ENCODE measurements around the gene SLC7A14.
"Not testable (repeated sequence)": the region's sequence is repeated elsewhere in the genome, so short reads cannot be mapped to it uniquely, and the experiment has no call there.

SLC7A14 gene

GRCh38 chr3:170589113-170589512, 3.2 kb upstream of the SLC7A14 start:
- peak; percentile 49 for DNase-seq

DNA sequence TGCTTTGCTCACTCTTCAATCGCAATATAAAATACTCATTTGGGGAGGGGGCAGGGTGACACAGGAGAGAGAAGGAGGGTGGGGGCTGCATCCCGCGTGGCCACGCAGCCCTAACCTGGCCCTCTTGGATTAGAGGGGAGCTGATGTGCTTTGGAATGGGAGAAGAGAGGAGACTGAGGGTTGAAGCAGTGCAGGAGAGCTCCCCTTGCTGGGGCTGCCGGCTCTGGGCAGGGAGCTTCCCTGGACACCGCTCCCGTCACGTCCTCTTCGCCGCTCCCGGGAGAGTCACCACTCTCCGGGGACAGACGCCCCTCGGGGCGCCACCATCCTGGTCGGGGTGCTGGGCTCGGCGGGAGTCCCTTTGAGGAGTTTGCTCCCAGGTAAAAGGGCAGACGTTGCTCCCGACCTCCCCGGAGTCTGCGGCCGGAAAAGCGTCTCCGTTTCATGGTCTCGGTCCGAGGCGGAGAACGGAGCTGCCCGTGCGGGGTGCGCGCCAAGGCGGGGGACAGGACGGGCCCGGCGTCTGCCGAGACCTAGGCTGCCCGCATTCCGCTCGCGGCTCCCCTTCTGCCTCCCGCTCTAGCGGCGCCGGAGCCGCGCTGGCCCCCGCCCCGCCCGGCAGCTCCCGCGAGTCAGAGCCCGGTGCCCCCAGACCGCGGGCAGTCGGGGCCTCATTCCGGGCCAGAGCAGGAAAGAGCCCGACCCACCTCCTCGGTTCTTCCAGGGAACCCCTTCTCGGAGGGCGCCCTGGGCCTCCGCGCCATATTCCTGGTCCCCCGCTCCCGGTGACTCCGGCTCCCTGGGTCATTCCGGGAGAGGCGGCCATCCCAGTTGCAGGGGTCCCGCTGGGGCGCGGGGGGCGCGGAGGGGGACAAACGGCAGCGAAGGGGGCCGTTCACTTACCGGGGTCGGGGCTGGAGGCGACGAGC, 603 bp downstream of the SLC7A14 start:
- no peak for DNase-seq

DNA sequence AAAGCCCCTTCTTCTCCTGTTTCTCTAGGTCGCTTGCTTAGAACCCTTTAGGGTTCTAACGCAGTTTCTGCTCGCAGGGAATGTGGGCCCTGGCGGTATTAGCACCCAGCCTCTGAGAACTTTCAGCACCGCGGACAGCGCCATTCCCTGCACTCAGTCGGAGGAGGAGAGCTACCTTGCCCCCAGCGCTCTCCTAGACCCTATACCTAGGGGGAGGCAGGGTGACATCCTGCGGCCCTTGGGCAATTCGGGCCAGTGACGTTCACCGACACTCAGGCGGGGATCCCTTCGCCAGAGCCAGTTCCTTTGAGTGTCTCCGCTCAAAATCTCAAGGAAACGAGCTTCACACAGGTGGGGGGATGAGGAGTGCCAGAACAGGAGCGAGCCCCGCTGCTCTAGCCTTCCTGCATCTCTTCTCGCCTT, 1.3 kb downstream of the SLC7A14 start:
- DNase-seq: no peak

- no peak for DNase-seq
Measured at GRCh38 chr3:170579646-170580045, 6.2 kb downstream of the SLC7A14 start.

GRCh38 chr3:170572665-170573253, 13.1 kb downstream of the SLC7A14 start:
- no peak for DNase-seq

GRCh38 chr3:170567598-170567997, 18.3 kb downstream of the SLC7A14 start:
- DNase-seq: not testable (repeated sequence)

GRCh38 chr3:170566413-170566812, 19.5 kb downstream of the SLC7A14 start:
- no peak for DNase-seq

GRCh38 chr3:170565495-170565894, 20.4 kb downstream of the SLC7A14 start:
- no peak for DNase-seq

DNA sequence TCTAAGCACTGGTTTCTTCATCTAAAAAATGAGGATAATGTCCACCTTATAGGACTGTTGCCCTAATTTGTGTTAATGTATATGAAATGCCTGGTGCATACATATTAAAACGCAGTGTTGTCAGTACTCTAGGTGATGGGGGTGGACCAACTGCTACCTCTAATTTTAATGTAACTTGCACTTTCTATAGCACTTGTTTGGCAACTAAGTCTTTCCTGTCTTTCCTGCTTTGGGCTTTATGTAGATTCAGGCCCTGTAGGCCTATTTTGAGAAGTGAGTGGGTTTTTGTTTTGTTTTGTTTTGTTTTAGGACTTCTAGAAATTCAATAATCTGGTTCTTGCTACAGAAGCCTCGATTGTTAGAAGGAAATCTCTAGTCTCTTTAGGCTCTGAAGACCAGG, 21.2 kb downstream of the SLC7A14 start:
- no peak for DNase-seq

DNA sequence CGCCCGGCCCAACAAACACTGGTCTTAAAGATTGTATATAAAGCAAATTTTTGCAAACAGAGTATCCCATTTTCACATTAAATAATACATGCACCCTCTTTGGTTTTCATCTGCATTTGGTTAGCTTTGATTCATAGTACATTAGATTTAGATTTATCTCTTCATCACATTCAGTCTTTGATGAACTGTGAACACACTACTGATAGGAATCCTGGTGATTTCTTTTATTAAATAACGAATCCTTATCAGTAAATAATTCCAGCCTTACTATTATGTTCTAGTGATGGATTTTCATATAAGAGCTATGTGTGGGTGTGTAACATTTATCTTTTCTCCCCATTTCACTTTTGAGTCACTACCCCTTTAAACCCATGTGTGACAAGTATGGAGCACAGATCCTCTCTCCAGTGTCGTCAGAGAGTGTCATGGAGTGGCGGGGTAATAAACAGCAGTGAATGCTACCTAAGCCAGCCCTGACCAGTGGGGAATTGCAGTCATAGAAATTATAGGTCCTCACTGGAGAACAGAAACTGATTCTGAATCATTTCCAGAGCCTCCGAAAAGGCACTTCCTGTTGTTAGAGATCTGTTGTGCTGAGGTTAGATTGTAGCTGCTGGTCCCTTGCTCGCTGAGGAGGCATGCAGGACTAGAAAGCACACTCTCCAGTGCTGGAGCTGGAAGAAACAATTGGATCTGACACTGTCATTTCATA, 22.0 kb downstream of the SLC7A14 start:
- no peak for DNase-seq

DNA sequence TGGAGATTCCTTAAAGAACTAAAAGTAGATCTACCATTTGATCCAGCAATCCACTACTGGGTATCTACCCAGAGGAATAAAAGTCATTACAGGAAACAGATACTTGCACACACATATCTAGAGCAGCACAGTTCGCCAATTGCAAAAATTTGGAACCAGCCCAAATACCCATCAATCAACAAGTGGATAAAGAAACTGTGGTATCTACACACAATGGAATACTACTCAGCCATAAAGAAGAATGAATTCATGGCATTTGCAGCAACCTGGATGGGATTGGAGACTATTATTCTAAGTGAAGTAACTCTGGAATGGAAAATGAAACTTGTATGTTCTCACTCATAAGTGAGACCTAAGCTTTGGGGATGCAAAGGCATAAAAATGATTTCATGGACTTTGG, 23.8 kb downstream of the SLC7A14 start:
- no peak for DNase-seq

DNA sequence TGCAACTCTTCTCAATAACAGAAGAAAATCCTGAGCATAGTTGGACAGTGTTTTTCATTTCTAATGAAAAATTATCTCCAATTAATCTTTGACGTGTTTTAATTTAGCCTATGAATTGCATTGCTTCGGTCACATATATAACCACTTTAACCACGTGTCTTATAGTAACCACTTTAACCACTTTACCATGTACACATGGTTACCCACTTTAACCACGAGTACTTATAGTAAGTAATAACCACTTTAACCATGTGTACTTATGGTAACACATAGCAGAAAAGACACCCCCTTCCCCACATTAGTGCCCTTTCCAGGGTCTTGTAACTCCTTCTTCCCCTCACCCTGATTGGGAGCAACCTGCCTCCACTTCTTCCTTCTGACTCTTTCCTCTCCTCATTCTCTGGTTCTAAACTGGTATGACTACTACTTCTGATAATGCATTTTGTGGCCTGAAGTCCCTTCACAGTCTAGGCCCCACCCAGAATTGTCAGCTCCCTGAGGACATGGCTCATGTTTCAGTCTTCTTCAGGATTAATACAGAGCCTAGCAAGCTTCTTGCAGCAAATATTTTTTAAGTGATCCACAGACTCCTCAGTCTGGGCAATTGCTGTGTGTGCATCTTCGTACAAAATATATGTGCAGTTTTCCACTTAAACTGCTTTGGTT, 25.0 kb downstream of the SLC7A14 start:
- DNase-seq: no peak

DNA sequence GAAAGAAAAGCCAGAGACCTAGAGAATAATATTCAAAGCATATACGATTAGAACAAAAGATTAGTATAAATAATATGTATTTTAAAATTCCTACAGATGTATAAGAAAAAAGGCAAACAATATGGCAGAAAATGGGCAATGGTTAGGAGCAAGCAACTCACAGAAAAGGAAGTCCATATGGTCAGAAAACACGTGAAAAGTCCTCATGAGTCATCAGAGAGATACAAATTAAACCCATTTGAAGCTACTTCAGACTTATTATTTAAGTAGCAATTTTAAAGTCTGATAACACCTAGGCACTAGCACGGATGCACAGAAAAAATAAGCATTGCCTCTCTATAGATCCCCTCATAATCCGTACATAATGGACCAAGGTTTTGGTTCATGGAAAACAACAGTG, 25.6 kb downstream of the SLC7A14 start:
- no peak for DNase-seq

GRCh38 chr3:170558427-170558826, 27.4 kb downstream of the SLC7A14 start:
- DNase-seq: no peak

DNA sequence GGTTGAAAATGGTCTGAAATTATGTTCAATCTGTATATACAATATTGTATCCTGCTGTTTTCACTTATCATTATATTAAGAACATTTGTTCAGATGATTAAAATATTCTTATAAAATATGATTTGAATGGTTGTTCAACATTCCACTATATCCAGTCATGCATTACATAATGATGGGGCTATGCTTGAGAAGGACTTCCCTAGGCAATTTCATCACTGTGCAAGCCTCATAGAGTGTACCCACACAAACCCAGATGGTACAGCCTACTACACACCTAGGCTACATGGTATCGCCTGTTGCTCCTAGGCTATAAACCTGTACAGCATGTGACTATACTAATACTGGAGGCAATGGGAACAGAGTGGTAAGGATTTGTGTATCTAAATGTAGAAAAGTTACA, 30.5 kb downstream of the SLC7A14 start:
- no peak for DNase-seq

DNA sequence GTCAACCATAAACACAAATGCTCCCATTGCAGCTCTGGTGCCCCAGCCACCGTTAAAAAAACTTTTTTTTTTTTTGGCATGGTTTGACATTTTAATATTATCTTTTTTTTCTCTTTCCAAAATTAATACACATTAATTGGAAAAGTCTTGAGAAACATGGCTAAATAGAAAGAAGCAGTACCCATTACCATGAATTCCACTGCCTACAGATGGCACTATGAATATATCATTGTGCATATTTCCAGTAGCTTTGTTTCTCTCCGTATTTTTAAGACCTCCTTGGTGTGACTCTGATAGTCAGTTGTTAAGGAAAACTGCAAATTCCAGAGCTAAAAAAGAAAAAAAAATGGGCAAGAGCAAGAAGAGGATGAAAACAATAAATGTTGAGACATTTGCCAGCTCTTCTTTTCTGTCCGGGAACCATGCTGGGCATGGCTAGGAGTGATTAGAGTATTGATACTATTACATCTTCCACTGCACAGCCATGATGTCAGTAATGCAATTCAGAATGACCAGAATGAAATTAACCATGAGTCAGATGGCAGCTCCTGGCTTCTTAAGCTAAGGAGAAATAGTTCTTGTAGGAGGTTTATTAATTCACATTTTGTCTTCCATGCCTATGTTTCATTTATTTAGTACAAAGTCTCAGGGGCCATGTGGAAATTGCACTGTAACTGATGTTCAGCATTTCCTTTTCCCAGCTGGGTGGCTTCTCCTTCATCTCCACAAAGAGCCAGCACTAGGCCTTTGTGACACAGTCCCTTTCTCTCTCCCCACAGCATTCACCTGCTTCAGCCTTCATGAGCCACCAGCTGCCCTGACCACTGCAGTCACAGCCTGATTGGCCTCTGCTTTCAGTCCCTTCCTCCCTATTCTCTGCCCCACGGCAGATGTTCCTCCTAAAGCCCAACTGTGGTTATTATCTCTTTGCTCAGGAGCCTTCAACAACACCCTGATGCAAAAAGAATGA, 31.8 kb downstream of the SLC7A14 start:
- no peak for DNase-seq

- no peak for DNase-seq
Measured at GRCh38 chr3:170551252-170551651, 34.6 kb downstream of the SLC7A14 start.

DNA sequence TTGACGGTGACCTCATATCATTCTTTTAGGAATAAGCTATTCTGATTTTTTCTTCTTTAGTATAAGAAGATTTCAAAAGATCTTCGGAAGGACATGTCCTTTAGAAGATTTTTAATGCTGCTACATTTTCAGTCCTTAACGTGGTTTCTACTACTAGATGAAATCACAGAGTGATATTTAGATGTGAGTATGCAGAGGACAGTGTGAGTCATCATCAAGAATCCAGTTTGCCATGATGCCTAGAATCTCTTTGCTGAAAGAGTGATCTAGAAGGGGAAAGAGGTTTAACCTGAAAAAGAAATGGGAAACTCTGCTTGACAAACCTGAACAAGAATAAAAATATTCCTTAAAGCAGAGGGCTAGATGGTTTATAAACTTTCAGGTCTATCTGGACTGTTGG, 43.2 kb downstream of the SLC7A14 start:
- DNase-seq: no peak

- no peak for DNase-seq
Measured at GRCh38 chr3:170539897-170540296, 46.0 kb downstream of the SLC7A14 start.

GRCh38 chr3:170536712-170537111, 49.2 kb downstream of the SLC7A14 start:
- no peak for DNase-seq

- DNase-seq: no peak
Measured at GRCh38 chr3:170534227-170534626, 51.6 kb downstream of the SLC7A14 start.

DNA sequence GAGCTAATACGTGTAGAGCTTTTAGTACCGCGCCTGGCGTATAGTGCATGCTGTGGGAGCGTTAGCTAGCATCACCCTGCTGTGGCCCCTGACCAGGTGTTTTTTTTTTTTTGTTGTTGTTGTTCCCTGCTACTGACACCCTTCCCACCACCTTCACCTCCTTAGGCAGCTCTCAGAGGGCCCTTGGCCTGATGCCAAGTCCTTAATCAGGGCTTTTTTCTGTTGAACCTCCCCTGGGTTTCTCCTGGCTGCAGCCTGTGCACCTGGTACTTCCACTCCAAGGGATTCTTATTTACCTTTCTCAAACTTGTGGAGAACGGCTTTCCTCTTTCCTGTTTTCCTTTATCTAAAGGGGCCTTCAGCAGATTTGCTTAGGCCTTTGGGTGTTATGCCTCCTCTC, 53.3 kb downstream of the SLC7A14 start:
- DNase-seq: no peak
